Brain microvascular endothelial cell (primary cell): ENCODE results near the gene NGB.

Experiments
- DNase-seq: peaks from one replicate; pipeline ENCODE4 v3.0.0-alpha.2; 2020
- H3K27ac ChIP-seq: fragments of 250-450 bp; sonication (Bioruptor Pico); 2 replicates; pipeline ENCODE4 v1.5.1; 2020; ENCODE audit warnings: mild to moderate bottlenecking, moderate library complexity
- H3K27me3 ChIP-seq: fragments of 250-450 bp; sonication (Bioruptor Pico); replicated peaks from 2 replicates; pipeline ENCODE4 v1.5.1; 2020; ENCODE audit warnings: mild to moderate bottlenecking
- H3K36me3 ChIP-seq: fragments of 250-450 bp; sonication (Bioruptor Pico); replicated peaks from 2 replicates; pipeline ENCODE4 v1.5.1; 2020; ENCODE audit warnings: mild to moderate bottlenecking
- H3K4me3 ChIP-seq: 2 replicates; pipeline ENCODE4 v1.5.1; 2011; ENCODE audit warnings: low read depth, mild to moderate bottlenecking, control low read depth, low read length, moderate library complexity
- in situ Hi-C: cut with HindIII; loops from 2 replicates; pipeline ENCODE4 v1.10.0; 2017; ENCODE audit warnings: low sequenced_read_pairs, low pct_ligation_motif_present
- TF ChIP-seq, protein P1 (sequence below): IDR thresholded peaks from 2 replicates; pipeline ENCODE4 v1.5.1; 2011; ENCODE audit warnings: low read depth, mild to moderate bottlenecking, moderate library complexity, low read length, control low read depth, inconsistent platforms; ENCODE audit errors: missing control alignments

Gene NGB

DNA sequence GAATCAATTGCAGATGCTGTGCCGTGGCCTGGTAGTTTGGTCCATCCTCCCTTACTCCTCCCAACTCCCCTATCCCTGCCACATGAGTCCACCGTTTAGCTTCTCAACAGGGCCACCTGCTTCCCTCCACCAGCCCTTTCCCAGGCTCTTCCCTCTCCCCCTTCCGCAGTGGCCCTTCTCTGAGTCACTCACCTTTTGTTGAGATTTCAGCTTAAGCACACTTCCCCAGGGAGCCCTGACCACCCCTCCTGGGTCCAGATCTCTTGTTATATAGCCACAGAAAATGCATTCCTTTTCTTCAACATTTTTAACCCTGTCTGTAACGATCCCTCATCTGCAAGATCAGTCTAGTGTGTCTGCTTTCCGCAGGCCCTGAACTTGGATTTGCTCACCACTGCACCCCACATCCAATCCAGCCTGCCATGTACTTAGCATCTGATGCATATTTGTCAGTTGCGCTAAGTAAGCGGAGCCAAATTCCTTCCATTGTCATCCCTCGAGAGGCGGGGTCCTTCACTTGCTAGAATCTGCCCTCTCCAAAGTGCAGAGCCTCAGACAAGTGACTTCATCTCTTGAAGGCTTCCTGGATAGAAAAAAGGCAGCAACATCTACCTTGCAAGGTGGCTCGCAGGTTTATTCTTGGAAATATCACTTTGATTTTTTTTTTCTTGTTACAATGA lies 48.3 kb downstream of the NGB start:
- TF ChIP-seq, protein P1, sequence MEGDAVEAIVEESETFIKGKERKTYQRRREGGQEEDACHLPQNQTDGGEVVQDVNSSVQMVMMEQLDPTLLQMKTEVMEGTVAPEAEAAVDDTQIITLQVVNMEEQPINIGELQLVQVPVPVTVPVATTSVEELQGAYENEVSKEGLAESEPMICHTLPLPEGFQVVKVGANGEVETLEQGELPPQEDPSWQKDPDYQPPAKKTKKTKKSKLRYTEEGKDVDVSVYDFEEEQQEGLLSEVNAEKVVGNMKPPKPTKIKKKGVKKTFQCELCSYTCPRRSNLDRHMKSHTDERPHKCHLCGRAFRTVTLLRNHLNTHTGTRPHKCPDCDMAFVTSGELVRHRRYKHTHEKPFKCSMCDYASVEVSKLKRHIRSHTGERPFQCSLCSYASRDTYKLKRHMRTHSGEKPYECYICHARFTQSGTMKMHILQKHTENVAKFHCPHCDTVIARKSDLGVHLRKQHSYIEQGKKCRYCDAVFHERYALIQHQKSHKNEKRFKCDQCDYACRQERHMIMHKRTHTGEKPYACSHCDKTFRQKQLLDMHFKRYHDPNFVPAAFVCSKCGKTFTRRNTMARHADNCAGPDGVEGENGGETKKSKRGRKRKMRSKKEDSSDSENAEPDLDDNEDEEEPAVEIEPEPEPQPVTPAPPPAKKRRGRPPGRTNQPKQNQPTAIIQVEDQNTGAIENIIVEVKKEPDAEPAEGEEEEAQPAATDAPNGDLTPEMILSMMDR, result no peak
- no peak overlapping the region for H3K27ac ChIP-seq
- no peaks in the 10 kb centered on the region for H3K27me3 ChIP-seq
- H3K4me3 ChIP-seq, result no peak overlapping the region
- in situ Hi-C loops, result no loop called here
- DNase-seq, result no peak
- H3K36me3 ChIP-seq, result no peaks in the 10 kb centered on the region

DNA sequence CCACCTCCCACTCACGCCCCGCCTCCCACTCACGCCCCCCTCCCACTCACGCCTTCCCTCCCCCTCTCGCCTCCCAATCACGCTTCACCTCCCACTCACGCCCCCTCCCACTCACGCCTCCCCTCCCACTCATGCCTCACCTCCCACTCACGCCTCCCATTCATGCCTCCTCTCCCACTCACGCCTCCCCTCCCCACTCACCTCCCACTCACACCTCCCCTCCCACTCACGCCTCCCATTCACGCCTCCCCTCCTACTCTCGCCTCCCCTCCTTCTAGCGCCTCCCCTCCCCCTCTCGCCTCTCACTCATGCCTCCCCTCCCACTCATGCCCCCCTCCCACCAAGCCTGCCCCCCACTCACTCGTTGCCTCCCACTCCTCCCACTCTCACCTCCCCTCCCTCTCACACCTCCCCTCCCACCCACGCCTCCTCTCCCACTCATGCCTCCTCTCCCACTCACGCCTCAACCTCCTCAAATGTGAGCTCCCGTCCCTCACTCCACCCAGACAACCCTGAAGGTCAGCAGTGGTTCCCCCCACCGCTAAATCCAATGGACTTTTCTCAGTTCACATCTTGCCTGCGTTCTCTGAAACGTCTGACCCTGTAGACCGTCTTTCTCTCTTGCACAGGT lies 49.6 kb downstream of the NGB start:
- Histone ChIP-seq H3K27ac (no peak overlapping the region), H3K4me3 (no peak overlapping the region), H3K36me3 (no peaks in the 10 kb centered on the region), H3K27me3 (no peaks in the 10 kb centered on the region)
- in situ Hi-C loops, result no loop called here
- TF ChIP-seq, protein P1, result no peak
- no peak for DNase-seq

DNA sequence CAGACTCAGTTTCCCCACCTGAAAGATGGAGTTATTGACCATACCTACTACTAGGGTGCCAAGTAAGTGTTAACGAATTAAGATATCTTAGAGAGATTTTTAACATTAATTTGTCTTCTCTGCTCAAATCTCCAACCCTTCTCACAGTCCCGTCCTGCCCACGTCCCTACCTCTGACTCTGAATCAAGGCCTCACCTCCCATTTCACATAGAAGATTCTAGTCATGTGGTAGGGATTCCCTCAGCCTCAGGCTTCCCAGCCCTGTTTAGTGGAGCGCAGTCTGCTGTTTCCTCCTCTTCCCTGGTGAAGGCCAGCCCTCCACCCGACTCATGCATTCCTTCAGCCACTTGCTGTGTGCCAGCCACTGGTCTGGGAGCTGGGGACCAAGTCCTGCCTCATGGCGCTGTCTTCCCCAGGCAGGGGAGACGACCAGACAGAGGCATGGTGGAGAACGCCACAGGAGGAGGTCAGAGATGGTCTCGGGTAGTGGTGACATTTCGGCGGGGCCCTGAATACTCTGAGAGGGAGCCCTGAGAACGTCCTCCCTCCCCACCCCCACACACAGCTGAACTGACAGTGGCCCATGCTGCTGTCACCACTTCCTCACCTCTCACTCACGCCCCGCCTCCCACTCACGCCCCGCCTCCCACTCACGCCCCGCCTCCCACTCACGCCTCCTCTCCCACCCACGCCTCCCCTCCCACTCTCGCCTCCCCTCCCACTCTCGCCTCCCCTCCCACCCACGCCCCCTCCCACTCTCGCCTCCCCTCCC lies 50.6 kb downstream of the NGB start:
- Histone ChIP-seq H3K4me3 (no peak overlapping the region), H3K27me3 (no peaks in the 10 kb centered on the region), H3K27ac (no peak overlapping the region), H3K36me3 (no peaks in the 10 kb centered on the region)
- DNase-seq, result no peak
- TF ChIP-seq, protein P1, result no peak
- in situ Hi-C loops, result no loop called here

DNA sequence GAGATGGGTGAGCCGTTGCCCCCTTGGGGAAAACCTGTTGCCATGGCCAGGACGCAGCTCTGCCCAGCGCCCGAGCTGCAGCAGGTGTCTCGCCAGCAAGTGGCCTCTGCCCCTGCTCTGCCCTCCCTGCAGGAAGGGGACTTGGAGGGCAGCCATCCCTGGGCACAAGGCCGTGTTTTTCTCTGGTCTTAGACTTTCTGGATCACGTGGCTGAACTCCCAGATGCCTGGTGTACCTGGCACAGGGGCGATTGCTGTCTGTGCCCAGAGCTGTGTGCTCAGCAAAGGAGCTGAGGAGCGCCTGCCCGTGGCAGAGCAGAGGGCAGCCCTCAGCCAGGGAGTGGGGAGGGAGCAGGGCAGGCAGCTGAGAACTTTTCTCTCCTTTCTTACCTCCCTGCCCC lies 51.4 kb downstream of the NGB start:
- H3K4me3 ChIP-seq, result no peak overlapping the region
- in situ Hi-C loops, result no loop called here
- H3K27ac ChIP-seq, result no peak overlapping the region
- TF ChIP-seq, protein P1, result no peak
- H3K27me3 ChIP-seq, result no peaks in the 10 kb centered on the region
- DNase-seq, result no peak
- no peaks in the 10 kb centered on the region for H3K36me3 ChIP-seq

DNA sequence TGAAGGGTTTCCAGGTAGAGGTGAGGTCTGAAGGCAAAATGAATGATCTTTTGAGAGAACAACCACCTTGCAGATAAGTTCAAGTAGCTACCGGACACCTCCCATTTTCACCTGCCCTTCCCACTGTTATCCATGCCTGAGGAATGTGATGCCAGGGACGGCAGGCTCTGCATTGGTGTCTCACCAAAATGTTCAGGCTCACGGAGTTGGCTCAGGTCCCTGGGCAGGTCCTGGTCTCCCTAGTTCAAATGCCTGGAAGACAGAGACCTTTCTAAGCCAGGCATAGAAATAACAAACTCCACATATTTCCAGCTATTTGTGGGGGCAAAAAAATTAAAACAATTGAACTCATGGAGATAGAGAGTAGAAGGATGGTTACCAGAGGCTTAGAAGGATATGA lies 53.5 kb downstream of the NGB start:
- H3K36me3 ChIP-seq, result no peaks in the 10 kb centered on the region
- no peak overlapping the region for H3K4me3 ChIP-seq
- in situ Hi-C loops, result no loop called here
- no peak overlapping the region for H3K27ac ChIP-seq
- TF ChIP-seq, protein P1, result no peak
- no peaks in the 10 kb centered on the region for H3K27me3 ChIP-seq
- DNase-seq, result no peak
